K562 (cell line): ENCODE results near the gene GTF2H4. TPM values are rescaled to one million over a fixed set of nuclear protein-coding genes. Genes with fewer than 3 reads are reported as not detected.

Experiments
- BRD9 ChIP-seq: fragments of 450-650 bp; IDR thresholded peaks from 2 replicates; pipeline ENCODE4 v1.6.1; 2018; ENCODE audit warnings: low read depth; ENCODE audit not compliant: partially characterized antibody
- BRF1 ChIP-seq: IDR thresholded peaks from 3 replicates; pipeline ENCODE4 v1.6.1; 2011; ENCODE audit warnings: borderline replicate concordance, mild to moderate bottlenecking; ENCODE audit not compliant: insufficient read length; ENCODE audit errors: extremely low read depth
- CEBPB ChIP-seq: fragments of 450-650 bp; IDR thresholded peaks from 2 replicates; pipeline ENCODE4 v1.6.1; 2016; ENCODE audit warnings: missing genetic modification characterization, missing compliant biosample characterization
- FOXA3 ChIP-seq, 2 experiments: fragments of 450-650 bp in 1 of 2; sonication (generic) in 1 of 2; formaldehyde crosslinking; IDR thresholded peaks in 1 of 2; conservative IDR thresholded peaks in 1 of 2; 2 replicates each; pipeline versions ENCODE4 v1.4.0 to v1.8.0; 2020 to 2022; ENCODE audit warnings: mild to moderate bottlenecking in 2 of 2, missing genetic modification reagents in 1 of 2
- MCM2 ChIP-seq: fragments of 450-650 bp; IDR thresholded peaks from 2 replicates; pipeline ENCODE4 v1.6.1; 2017; ENCODE audit warnings: low read depth, mild to moderate bottlenecking
- POLR2B ChIP-seq: fragments of 450-650 bp; IDR thresholded peaks from 2 replicates; pipeline ENCODE4 v1.6.1; 2018; ENCODE audit warnings: low read depth; ENCODE audit not compliant: partially characterized antibody
- PRPF4 ChIP-seq: fragments of 200-400 bp; formaldehyde crosslinking; IDR thresholded peaks from one replicate; pipeline ENCODE4 v1.6.1; 2017; ENCODE audit warnings: low read length, low read depth, mild to moderate bottlenecking; ENCODE audit not compliant: insufficient read depth, poor library complexity, severe bottlenecking
- RBM14 ChIP-seq: fragments of 200-400 bp; formaldehyde crosslinking; IDR thresholded peaks from 2 replicates; pipeline ENCODE4 v1.6.1; 2018; ENCODE audit warnings: low read depth, mild to moderate bottlenecking, low read length, moderate library complexity, borderline replicate concordance; ENCODE audit not compliant: insufficient read depth
- SAP30 ChIP-seq: fragments of 200-600 bp; sonication (generic); IDR thresholded peaks from 2 replicates; pipeline ENCODE4 v1.6.1; 2012; ENCODE audit warnings: borderline replicate concordance, low read depth, mild to moderate bottlenecking, moderate library complexity, low read length, control low read depth, inconsistent platforms; ENCODE audit not compliant: insufficient read depth, poor library complexity, severe bottlenecking
- SMARCC2 ChIP-seq: fragments of 450-650 bp; IDR thresholded peaks from 2 replicates; pipeline ENCODE4 v1.6.1; 2017; ENCODE audit warnings: antibody characterized with exemption, moderate library complexity, mild to moderate bottlenecking, low read depth
- STAG1 ChIP-seq: sonication (generic); formaldehyde crosslinking; IDR thresholded peaks from 2 replicates; pipeline ENCODE4 v1.5.0; 2020; ENCODE audit warnings: missing genetic modification reagents, borderline replicate concordance
- TFAM ChIP-seq: fragments of 250-450 bp; sonication (Bioruptor Pico); conservative IDR thresholded peaks from 2 replicates; pipeline ENCODE4 v1.5.0; 2021; ENCODE audit warnings: mild to moderate bottlenecking, moderate library complexity
- ZBTB17 ChIP-seq: fragments of 450-650 bp; formaldehyde crosslinking; IDR thresholded peaks from 2 replicates; pipeline ENCODE4 v1.4.0; 2020; ENCODE audit warnings: mild to moderate bottlenecking
- ZBTB43 ChIP-seq: sonication (generic); formaldehyde crosslinking; IDR thresholded peaks from 2 replicates; pipeline ENCODE4 v1.8.0; 2023; ENCODE audit warnings: mild to moderate bottlenecking, missing genetic modification reagents
- ZNF280A ChIP-seq: fragments of 450-650 bp; IDR thresholded peaks from 2 replicates; pipeline ENCODE4 v1.6.1; 2018; ENCODE audit warnings: mild to moderate bottlenecking, low read depth; ENCODE audit not compliant: partially characterized antibody
- ZNF398 ChIP-seq: fragments of 250-450 bp; sonication (Bioruptor Pico); IDR thresholded peaks from 2 replicates; pipeline ENCODE4 v1.8.0; 2021; ENCODE audit warnings: moderate library complexity, mild to moderate bottlenecking, inconsistent platforms
- ZNF699 ChIP-seq: fragments of 250-450 bp; sonication (Bioruptor Pico); IDR thresholded peaks from 2 replicates; pipeline ENCODE4 v1.8.0; 2021; ENCODE audit warnings: mild to moderate bottlenecking, moderate library complexity; ENCODE audit not compliant: insufficient replicate concordance
- ZNF740 ChIP-seq, 3 experiments: fragments of 200-800 bp in 1 of 3; sonication (Bioruptor generic) in 1 of 3; sonication (generic) in 1 of 3; formaldehyde crosslinking in 1 of 3; IDR thresholded peaks; 2 replicates each; pipeline versions ENCODE4 v1.6.1 to v1.8.0; 2016 to 2022; ENCODE audit warnings: mild to moderate bottlenecking in 2 of 3, missing compliant biosample characterization in 2 of 3, missing genetic modification characterization in 2 of 3, missing genetic modification reagents in 1 of 3
- polyA plus RNA-seq, 8 experiments: library from polyadenylated mRNA; depleted of rRNA in 4 of 8; stranded (reverse) in 5 of 8; unstranded in 3 of 8; fragments of >200 nt; fragmentation: Nextera tagmentation in 2 of 8; fragmentation: Illumina TruSeq in 1 of 8; extraction: Ambion mirVana in 2 of 8; extraction: Trizol in 1 of 8; gene quantifications; 2 replicates each; pipeline versions ENCODE4 v1.2.1 to v1.2.3, GENCODE V29; 2011 to 2014; ENCODE audit warnings: inconsistent platforms in 1 of 8, missing spikeins in 1 of 8
- total RNA-seq, 7 experiments: library from RNA; depleted of rRNA in 6 of 7; stranded (reverse); fragments of >200 nt in 6 of 7; fragmentation: Illumina TruSeq in 2 of 7; extraction: Trizol in 2 of 7; gene quantifications; 2 replicates each; pipeline versions ENCODE4 v1.2.1 to v1.2.3, GENCODE V29; 2011 to 2021; ENCODE audit warnings: low replicate concordance in 1 of 7

The GTF2H4 gene
- total and polyA plus RNA-seq, 9 of the 15 experiments (the other 6 are each of a cell fraction or from before 2014, with no cell fraction given), result 3.6 to 86.1 (median 39.6) TPM

- no peak for TF ChIP-seq ZBTB43 (CRISPR knock-in tag)
- TF ChIP-seq ZNF740 (CRISPR knock-in tag; IDR thresholded peaks at IDR 0.05), result no peak
- 0 out of 4 replicates have a peak, but pooled peaks of 1 of the 2 experiments have one; percentile 18 for TF ChIP-seq ZNF740 (tag; IDR thresholded peaks at IDR 0.05)
- no peak for TF ChIP-seq ZNF398 (CRISPR knock-in tag)
- TF ChIP-seq STAG1 (CRISPR knock-in tag), result no peak
- no peak for TF ChIP-seq RBM14
- peak; percentile 72 for TF ChIP-seq ZNF280A
- no peak for TF ChIP-seq ZBTB17 (CRISPR knock-in tag)
- no peak for TF ChIP-seq SMARCC2
- TF ChIP-seq PRPF4, result no peak
- no peak for TF ChIP-seq POLR2B
- TF ChIP-seq BRD9, result peak; percentile 21
- TF ChIP-seq SAP30, result no peak
- TF ChIP-seq ZNF699 (CRISPR knock-in tag), result no peak
- no peak for TF ChIP-seq BRF1
- no peak for TF ChIP-seq MCM2
- TF ChIP-seq FOXA3 (CRISPR knock-in tag; conservative IDR thresholded peaks at IDR 0.05 in 1 of 2, IDR thresholded peaks at IDR 0.05 in 1 of 2), result no peak
- TF ChIP-seq CEBPB, result peak; percentile 82
- no peak for TF ChIP-seq TFAM (CRISPR knock-in tag)
Observed at GRCh38 chr6:30871592-30872183, 36.3 kb upstream of the GTF2H4 start (continued).
